Measurements from ENCODE around the gene CNKSR3. TPM values are rescaled to one million over a fixed set of nuclear protein-coding genes. Genes with fewer than 3 reads are reported as not detected.

CNKSR3 gene
- total RNA-seq, 1 experiment from 2014 or later = 10.3 TPM

DNA sequence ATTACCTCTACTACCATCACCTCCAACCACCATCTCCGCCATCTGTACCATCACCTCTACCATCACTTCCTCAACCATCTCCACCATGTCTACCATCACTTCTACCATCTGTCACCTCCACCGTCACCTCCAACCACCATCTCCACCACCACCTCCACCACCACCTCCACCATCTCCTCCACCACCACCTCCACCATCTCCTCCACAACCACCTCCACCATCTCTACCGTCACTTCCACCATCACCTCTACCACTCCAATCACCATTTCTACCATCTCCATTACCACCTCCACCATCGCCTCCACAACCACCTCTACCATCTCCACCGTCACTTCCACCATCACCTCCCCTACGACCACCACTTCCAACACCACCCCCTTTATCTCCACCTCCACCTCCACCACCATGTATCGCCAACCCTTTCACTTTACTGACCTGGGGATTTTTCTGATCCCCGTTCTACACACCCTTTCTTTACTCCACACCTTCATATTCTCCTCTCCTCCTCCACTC is 156.2 kb downstream of the CNKSR3 start:
- Histone ChIP-seq H3K27ac (ENCODE audit: low read depth, low read length, poor library complexity, severe bottlenecking) (no peak overlapping the region), H3K4me1 (ENCODE audit: insufficient read depth, low read length, poor library complexity, severe bottlenecking) (peaks cover 6% of the 10 kb centered on the region), H3K9me3 (ENCODE audit: low read depth, low read length, poor library complexity, severe bottlenecking) (no peaks in the 10 kb centered on the region), H3K36me3 (ENCODE audit: insufficient read depth, low read length, poor library complexity, severe bottlenecking) (no peaks in the 10 kb centered on the region), H3K4me3 (ENCODE audit: low read depth, low read length, poor library complexity, severe bottlenecking) (no peak overlapping the region), H3K27me3 (replicated peaks; ENCODE audit: insufficient read depth, low read depth, low read length, poor library complexity) (no peaks in the 10 kb centered on the region)
- no peak for DNase-seq (ENCODE audit: low spot score)
- CTCF ChIA-PET = interaction anchor here (0.6 kb wide), 1 partner anchor 91 kb away, joined by 4 read pairs; no protein-coding TSS in a partner anchor
- POLR2A ChIA-PET (ENCODE audit: low non-redundant PET) = interaction anchor here (0.7 kb wide), 1 partner anchor 196 kb away, joined by 12 read pairs; no protein-coding TSS in a partner anchor
- intact Hi-C loops (cut with micrococcal nuclease; ENCODE audit: unreplicated experiment) = no loop called here
- TF ChIP-seq EZH2 (IDR thresholded peaks at IDR 0.05; ENCODE audit: borderline replicate concordance, low read depth, low read length, poor library complexity, severe bottlenecking) = no peak
- TF ChIP-seq, protein P1, sequence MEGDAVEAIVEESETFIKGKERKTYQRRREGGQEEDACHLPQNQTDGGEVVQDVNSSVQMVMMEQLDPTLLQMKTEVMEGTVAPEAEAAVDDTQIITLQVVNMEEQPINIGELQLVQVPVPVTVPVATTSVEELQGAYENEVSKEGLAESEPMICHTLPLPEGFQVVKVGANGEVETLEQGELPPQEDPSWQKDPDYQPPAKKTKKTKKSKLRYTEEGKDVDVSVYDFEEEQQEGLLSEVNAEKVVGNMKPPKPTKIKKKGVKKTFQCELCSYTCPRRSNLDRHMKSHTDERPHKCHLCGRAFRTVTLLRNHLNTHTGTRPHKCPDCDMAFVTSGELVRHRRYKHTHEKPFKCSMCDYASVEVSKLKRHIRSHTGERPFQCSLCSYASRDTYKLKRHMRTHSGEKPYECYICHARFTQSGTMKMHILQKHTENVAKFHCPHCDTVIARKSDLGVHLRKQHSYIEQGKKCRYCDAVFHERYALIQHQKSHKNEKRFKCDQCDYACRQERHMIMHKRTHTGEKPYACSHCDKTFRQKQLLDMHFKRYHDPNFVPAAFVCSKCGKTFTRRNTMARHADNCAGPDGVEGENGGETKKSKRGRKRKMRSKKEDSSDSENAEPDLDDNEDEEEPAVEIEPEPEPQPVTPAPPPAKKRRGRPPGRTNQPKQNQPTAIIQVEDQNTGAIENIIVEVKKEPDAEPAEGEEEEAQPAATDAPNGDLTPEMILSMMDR (conservative IDR thresholded peaks at IDR 0.05; ENCODE audit: low read depth, low read length) = no peak
- no TSS peak for BruUV-seq (replicated peaks)

DNA sequence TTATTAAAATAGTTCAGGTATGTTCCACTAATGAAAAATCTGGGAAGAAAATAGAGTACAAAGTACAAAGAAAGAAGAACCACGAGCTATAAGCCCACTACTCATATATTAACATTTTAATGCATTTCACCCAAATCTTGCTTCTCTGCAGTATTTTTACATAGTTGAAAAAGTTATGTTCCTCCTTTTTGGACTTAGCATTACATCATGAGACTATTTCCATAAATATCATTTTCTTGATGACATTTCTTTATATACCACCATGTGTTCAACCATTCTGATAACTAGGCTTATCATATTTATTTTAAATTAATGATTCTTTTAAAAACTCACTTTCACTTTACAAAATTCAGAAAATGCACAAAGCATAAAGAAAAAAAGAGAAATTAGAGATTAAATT is 156.9 kb downstream of the CNKSR3 start:
- BruUV-seq (replicated peaks) = no TSS peak
- POLR2A ChIA-PET (ENCODE audit: low non-redundant PET) = no interaction called here
- intact Hi-C loops (cut with micrococcal nuclease; ENCODE audit: unreplicated experiment) = no loop called here
- H3K4me1 ChIP-seq (ENCODE audit: insufficient read depth, low read length, poor library complexity, severe bottlenecking) = peaks cover 6% of the 10 kb centered on the region
- no peak overlapping the region for H3K4me3 ChIP-seq (ENCODE audit: low read depth, low read length, poor library complexity, severe bottlenecking)
- no peaks in the 10 kb centered on the region for H3K27me3 ChIP-seq (replicated peaks; ENCODE audit: insufficient read depth, low read depth, low read length, poor library complexity)
- CTCF ChIA-PET = no interaction called here
- no peak for DNase-seq (ENCODE audit: low spot score)
- TF ChIP-seq, protein P1 (conservative IDR thresholded peaks at IDR 0.05; ENCODE audit: low read depth, low read length) = no peak
- no peak for TF ChIP-seq EZH2 (IDR thresholded peaks at IDR 0.05; ENCODE audit: borderline replicate concordance, low read depth, low read length, poor library complexity, severe bottlenecking)
- no peaks in the 10 kb centered on the region for H3K36me3 ChIP-seq (ENCODE audit: insufficient read depth, low read length, poor library complexity, severe bottlenecking)
- no peak overlapping the region for H3K27ac ChIP-seq (ENCODE audit: low read depth, low read length, poor library complexity, severe bottlenecking)
- no peaks in the 10 kb centered on the region for H3K9me3 ChIP-seq (ENCODE audit: low read depth, low read length, poor library complexity, severe bottlenecking)

DNA sequence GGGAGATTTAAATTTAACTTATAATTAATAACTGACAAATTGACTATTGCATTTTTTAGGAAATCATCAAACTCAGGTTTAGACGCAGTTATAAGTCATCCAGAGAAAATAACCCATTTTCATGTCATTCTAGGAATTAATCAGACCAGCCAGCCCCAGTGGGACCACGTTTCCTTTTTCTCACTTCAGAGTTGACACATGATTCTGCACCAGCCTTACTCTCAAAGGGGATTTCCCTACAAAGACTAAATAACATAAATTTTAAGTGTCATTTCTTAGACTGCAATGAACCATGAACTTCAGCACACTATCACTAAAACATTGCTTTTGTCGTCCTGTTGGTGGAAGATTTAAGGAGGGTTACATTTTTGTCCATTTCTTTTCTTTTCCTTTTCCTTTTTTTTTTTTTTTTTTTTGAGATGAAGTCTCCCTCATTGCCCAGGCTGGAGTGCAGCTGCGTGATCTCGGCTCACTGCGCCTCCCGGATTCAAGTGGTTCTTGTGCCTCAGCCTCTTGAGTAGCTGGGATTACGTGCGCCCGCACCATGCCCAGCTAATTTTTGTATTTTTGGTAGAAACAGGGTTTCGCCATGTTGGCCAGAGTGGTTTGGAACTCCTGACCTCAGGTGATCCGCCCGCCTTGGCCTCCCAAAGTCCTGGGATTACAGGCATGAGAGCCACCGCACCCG is 157.4 kb downstream of the CNKSR3 start:
- no peaks in the 10 kb centered on the region for H3K9me3 ChIP-seq (ENCODE audit: low read depth, low read length, poor library complexity, severe bottlenecking)
- BruUV-seq (replicated peaks) = no TSS peak
- no peak overlapping the region for H3K27ac ChIP-seq (ENCODE audit: low read depth, low read length, poor library complexity, severe bottlenecking)
- intact Hi-C loops (cut with micrococcal nuclease; ENCODE audit: unreplicated experiment) = no loop called here
- POLR2A ChIA-PET (ENCODE audit: low non-redundant PET) = no interaction called here
- DNase-seq (ENCODE audit: low spot score) = no peak
- no peaks in the 10 kb centered on the region for H3K27me3 ChIP-seq (replicated peaks; ENCODE audit: insufficient read depth, low read depth, low read length, poor library complexity)
- H3K4me1 ChIP-seq (ENCODE audit: insufficient read depth, low read length, poor library complexity, severe bottlenecking) = peaks cover 6% of the 10 kb centered on the region
- CTCF ChIA-PET = no interaction called here
- TF ChIP-seq, protein P1 (conservative IDR thresholded peaks at IDR 0.05; ENCODE audit: low read depth, low read length) = no peak
- no peak for TF ChIP-seq EZH2 (IDR thresholded peaks at IDR 0.05; ENCODE audit: borderline replicate concordance, low read depth, low read length, poor library complexity, severe bottlenecking)
- H3K4me3 ChIP-seq (ENCODE audit: low read depth, low read length, poor library complexity, severe bottlenecking) = no peak overlapping the region
- H3K36me3 ChIP-seq (ENCODE audit: insufficient read depth, low read length, poor library complexity, severe bottlenecking) = no peaks in the 10 kb centered on the region
